HG03045 (cell line): Measurements from ENCODE around the gene GLIS1.

Experiments used
- ATAC-seq: cut with Tn5 transposase; IDR thresholded peaks from one replicate; pipeline ENCODE4 v1.9.1; 2021; ENCODE audit warnings: mild to moderate bottlenecking, moderate library complexity; ENCODE audit not compliant: unreplicated experiment

Gene GLIS1

GRCh38 chr1:53517109-53517508 lies 221.9 kb downstream of the GLIS1 start:
- ATAC-seq, result no peak

GRCh38 chr1:53516181-53516580 lies 222.8 kb downstream of the GLIS1 start:
- no peak for ATAC-seq

- ATAC-seq, result no peak
Observed at GRCh38 chr1:53514436-53514835, 224.5 kb downstream of the GLIS1 start.

GRCh38 chr1:53513846-53514245 lies 225.1 kb downstream of the GLIS1 start:
- no peak for ATAC-seq

- ATAC-seq, result no peak
Observed at GRCh38 chr1:53512807-53513755, 225.9 kb downstream of the GLIS1 start.

- no peak for ATAC-seq
Observed at GRCh38 chr1:53511933-53512806, 226.8 kb downstream of the GLIS1 start.

- ATAC-seq, result no peak
Observed at GRCh38 chr1:53511323-53511932, 227.5 kb downstream of the GLIS1 start.

GRCh38 chr1:53510215-53510614 lies 228.7 kb downstream of the GLIS1 start:
- ATAC-seq, result no peak

- ATAC-seq, result no peak
Observed at GRCh38 chr1:53509775-53510174, 229.2 kb downstream of the GLIS1 start.

GRCh38 chr1:53508991-53509666 lies 229.8 kb downstream of the GLIS1 start:
- no peak for ATAC-seq

- ATAC-seq, result no peak
Observed at GRCh38 chr1:53508056-53508990, 230.6 kb downstream of the GLIS1 start.

GRCh38 chr1:53507116-53507820 lies 231.7 kb downstream of the GLIS1 start:
- ATAC-seq, result no peak

GRCh38 chr1:53506355-53507050 lies 232.5 kb downstream of the GLIS1 start:
- no peak for ATAC-seq

- ATAC-seq, result no peak
Observed at GRCh38 chr1:53505891-53506290, 233.1 kb downstream of the GLIS1 start.

GRCh38 chr1:53505401-53505800 lies 233.6 kb downstream of the GLIS1 start:
- ATAC-seq, result no peak

- no peak for ATAC-seq
Observed at GRCh38 chr1:53504901-53505300, 234.1 kb downstream of the GLIS1 start.

- no peak for ATAC-seq
Observed at GRCh38 chr1:53503433-53504217, 235.3 kb downstream of the GLIS1 start.
